ENCODE measurements around the gene APPBP2. TPM values are rescaled to one million over a fixed set of nuclear protein-coding genes. Genes with fewer than 3 reads are reported as not detected.

The APPBP2 gene
- total RNA-seq, 1 experiment from 2014 or later = 44.9 TPM

- BruUV-seq (replicated peaks) = no TSS peak
- Histone ChIP-seq H3K4me1 (ENCODE audit: insufficient read depth, low read length, poor library complexity, severe bottlenecking) (no peaks in the 10 kb centered on the region), H3K4me3 (ENCODE audit: low read depth, low read length, poor library complexity, severe bottlenecking) (no peak overlapping the region), H3K27me3 (replicated peaks; ENCODE audit: insufficient read depth, low read depth, low read length, poor library complexity) (no peaks in the 10 kb centered on the region), H3K9me3 (ENCODE audit: low read depth, low read length, poor library complexity, severe bottlenecking) (no peaks in the 10 kb centered on the region), H3K27ac (ENCODE audit: low read depth, low read length, poor library complexity, severe bottlenecking) (no peak overlapping the region), H3K36me3 (ENCODE audit: insufficient read depth, low read length, poor library complexity, severe bottlenecking) (peaks cover 12% of the 10 kb centered on the region)
- no peak for DNase-seq (ENCODE audit: low spot score)
- intact Hi-C loops (cut with micrococcal nuclease; ENCODE audit: unreplicated experiment) = no loop called here
- ChIA-PET CTCF (no interaction called here), POLR2A (ENCODE audit: low non-redundant PET) (no interaction called here)
- TF ChIP-seq CTCF (conservative IDR thresholded peaks at IDR 0.05; ENCODE audit: low read depth, low read length) (no peak), EZH2 (IDR thresholded peaks at IDR 0.05; ENCODE audit: borderline replicate concordance, low read depth, low read length, poor library complexity, severe bottlenecking) (no peak)
These were observed 11.5 kb downstream of the APPBP2 start for GRCh38 chr17:60514500-60514899.

- ChIA-PET CTCF (no interaction called here), POLR2A (ENCODE audit: low non-redundant PET) (no interaction called here)
- no peaks in the 10 kb centered on the region for H3K9me3 ChIP-seq (ENCODE audit: low read depth, low read length, poor library complexity, severe bottlenecking)
- DNase-seq (ENCODE audit: low spot score) = no peak
- H3K27ac ChIP-seq (ENCODE audit: low read depth, low read length, poor library complexity, severe bottlenecking) = no peak overlapping the region
- no TSS peak for BruUV-seq (replicated peaks)
- H3K36me3 ChIP-seq (ENCODE audit: insufficient read depth, low read length, poor library complexity, severe bottlenecking) = peaks cover 12% of the 10 kb centered on the region
- no peak overlapping the region for H3K4me3 ChIP-seq (ENCODE audit: low read depth, low read length, poor library complexity, severe bottlenecking)
- no peaks in the 10 kb centered on the region for H3K27me3 ChIP-seq (replicated peaks; ENCODE audit: insufficient read depth, low read depth, low read length, poor library complexity)
- intact Hi-C loops (cut with micrococcal nuclease; ENCODE audit: unreplicated experiment) = no loop called here
- TF ChIP-seq EZH2 (IDR thresholded peaks at IDR 0.05; ENCODE audit: borderline replicate concordance, low read depth, low read length, poor library complexity, severe bottlenecking) = no peak
- no peak for TF ChIP-seq CTCF (conservative IDR thresholded peaks at IDR 0.05; ENCODE audit: low read depth, low read length)
- no peaks in the 10 kb centered on the region for H3K4me1 ChIP-seq (ENCODE audit: insufficient read depth, low read length, poor library complexity, severe bottlenecking)
These were observed 12.0 kb downstream of the APPBP2 start for GRCh38 chr17:60514053-60514452.

GRCh38 chr17:60513014-60513413, 13.0 kb downstream of the APPBP2 start:
- no peak overlapping the region for H3K4me3 ChIP-seq (ENCODE audit: low read depth, low read length, poor library complexity, severe bottlenecking)
- H3K27me3 ChIP-seq (replicated peaks; ENCODE audit: insufficient read depth, low read depth, low read length, poor library complexity) = no peaks in the 10 kb centered on the region
- no peak overlapping the region for H3K27ac ChIP-seq (ENCODE audit: low read depth, low read length, poor library complexity, severe bottlenecking)
- no peaks in the 10 kb centered on the region for H3K4me1 ChIP-seq (ENCODE audit: insufficient read depth, low read length, poor library complexity, severe bottlenecking)
- POLR2A ChIA-PET (ENCODE audit: low non-redundant PET) = no interaction called here
- no TSS peak for BruUV-seq (replicated peaks)
- peaks cover 12% of the 10 kb centered on the region for H3K36me3 ChIP-seq (ENCODE audit: insufficient read depth, low read length, poor library complexity, severe bottlenecking)
- TF ChIP-seq CTCF (conservative IDR thresholded peaks at IDR 0.05; ENCODE audit: low read depth, low read length) = no peak
- TF ChIP-seq EZH2 (IDR thresholded peaks at IDR 0.05; ENCODE audit: borderline replicate concordance, low read depth, low read length, poor library complexity, severe bottlenecking) = no peak
- CTCF ChIA-PET = no interaction called here
- no peak for DNase-seq (ENCODE audit: low spot score)
- no peaks in the 10 kb centered on the region for H3K9me3 ChIP-seq (ENCODE audit: low read depth, low read length, poor library complexity, severe bottlenecking)
- intact Hi-C loops (cut with micrococcal nuclease; ENCODE audit: unreplicated experiment) = no loop called here
